ENCODE results near the gene SLC38A2. TPM values are rescaled to one million over a fixed set of nuclear protein-coding genes. Genes with fewer than 3 reads are reported as not detected.

SLC38A2 gene
- total RNA-seq, 2 experiments from 2014 or later = 70.5 to 93.5 TPM

DNA sequence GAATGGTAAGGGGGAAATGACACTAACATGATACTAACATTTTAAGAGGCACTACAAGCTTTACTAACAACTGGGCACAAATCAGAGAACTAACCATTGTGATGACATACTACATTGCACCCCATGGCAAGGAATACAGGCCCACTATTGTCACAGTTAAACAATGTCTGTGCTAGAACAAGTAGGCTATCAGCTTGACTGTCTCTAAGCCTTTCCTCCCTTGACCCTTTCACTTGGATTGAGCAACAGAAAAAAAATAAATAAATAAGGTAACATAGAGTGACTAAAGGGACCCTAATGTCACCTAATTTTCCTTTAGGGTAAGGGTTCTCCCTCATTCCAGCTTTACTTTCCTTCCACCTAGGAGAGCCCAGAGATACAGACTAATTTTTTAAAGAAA lies 4.4 kb downstream of the SLC38A2 start:
- no peak overlapping the region for H3K4me3 ChIP-seq (ENCODE audit: low read depth, low read length, poor library complexity, severe bottlenecking)
- peaks cover 20% of the 10 kb centered on the region for H4K20me1 ChIP-seq (ENCODE audit: insufficient read depth, low read length)
- DNase-seq (ENCODE audit: low spot score) = no peak
- TF ChIP-seq EZH2phosphoT487 (IDR thresholded peaks at IDR 0.05; ENCODE audit: borderline replicate concordance, low read depth, low read length) = no peak
- TF ChIP-seq CTCF (conservative IDR thresholded peaks at IDR 0.05; ENCODE audit: low read length) = no peak
- no peak overlapping the region for H2AFZ ChIP-seq (ENCODE audit: low read length)
- H3K9me2 ChIP-seq (ENCODE audit: insufficient read depth, low read length) = no peaks in the 10 kb centered on the region
- intact Hi-C loops (cut with micrococcal nuclease; ENCODE audit: unreplicated experiment) = no loop called here
- peaks cover 80% of the 10 kb centered on the region for H3K36me3 ChIP-seq (ENCODE audit: insufficient read depth, low read length)
- POLR2A ChIA-PET = interaction anchor here (0.9 to 1.4 kb wide), 2 partner anchors 12 to 14 kb away, joined by 3 to 4 read pairs; no protein-coding TSS in a partner anchor
- H3K27ac ChIP-seq (ENCODE audit: low read depth, low read length, poor library complexity, severe bottlenecking) = no peak overlapping the region
- H3K9me3 ChIP-seq (ENCODE audit: low read length) = no peaks in the 10 kb centered on the region
- BruUV-seq (replicated peaks) = no TSS peak
- H3K4me1 ChIP-seq (ENCODE audit: insufficient read depth, low read length, poor library complexity, severe bottlenecking) = peaks cover 16% of the 10 kb centered on the region
- CTCF ChIA-PET (ENCODE audit: unreplicated experiment) = interaction anchor here (1.2 kb wide), 1 partner anchor 11 kb away, joined by 4 read pairs; no protein-coding TSS in a partner anchor
- H3K4me2 ChIP-seq (ENCODE audit: low read length) = no peak overlapping the region
- H3K79me2 ChIP-seq (ENCODE audit: insufficient read depth, low read depth, low read length) = peaks cover 35% of the 10 kb centered on the region; the same call in 1 of the 2 replicates

DNA sequence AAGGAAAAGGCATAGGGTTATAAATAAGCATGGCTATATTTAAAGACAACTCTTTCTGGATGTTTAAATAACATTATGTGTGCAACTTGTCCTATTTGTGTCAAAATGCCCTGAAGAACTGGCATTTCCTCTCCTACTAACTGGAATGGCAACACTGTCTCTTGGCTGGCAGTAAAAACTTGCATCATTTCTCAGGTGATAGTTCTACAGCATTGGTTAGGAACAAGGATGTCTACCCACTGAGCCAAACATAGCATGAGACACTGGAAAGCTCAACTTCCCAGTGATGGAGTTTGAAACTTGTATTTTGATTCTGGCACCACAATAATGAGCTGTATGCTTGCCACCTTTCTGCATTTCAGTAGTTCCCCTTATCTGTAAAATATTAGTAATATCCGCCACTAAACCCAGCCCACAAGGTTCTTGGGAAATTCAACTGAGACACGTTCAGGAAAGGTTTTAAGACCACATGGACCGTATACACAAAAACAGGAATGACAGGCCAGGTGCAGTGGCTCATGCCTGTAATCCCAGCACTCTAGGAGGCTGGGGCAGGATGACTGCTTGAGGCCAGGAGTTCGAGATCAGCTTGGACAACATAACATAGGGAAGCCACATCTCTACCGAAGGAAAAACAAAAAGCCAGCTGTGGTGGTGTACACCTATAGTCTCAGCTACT lies 5.1 kb downstream of the SLC38A2 start:
- no TSS peak for BruUV-seq (replicated peaks)
- TF ChIP-seq CTCF (conservative IDR thresholded peaks at IDR 0.05; ENCODE audit: low read length) (no peak), EZH2phosphoT487 (IDR thresholded peaks at IDR 0.05; ENCODE audit: borderline replicate concordance, low read depth, low read length) (no peak)
- H3K4me3 ChIP-seq (ENCODE audit: low read depth, low read length, poor library complexity, severe bottlenecking) = no peak overlapping the region
- H3K79me2 ChIP-seq (ENCODE audit: insufficient read depth, low read depth, low read length) = peaks cover 35% of the 10 kb centered on the region; the same call in 1 of the 2 replicates
- intact Hi-C loops (cut with micrococcal nuclease; ENCODE audit: unreplicated experiment) = no loop called here
- H2AFZ ChIP-seq (ENCODE audit: low read length) = no peak overlapping the region
- H3K9me2 ChIP-seq (ENCODE audit: insufficient read depth, low read length) = no peaks in the 10 kb centered on the region
- H3K4me1 ChIP-seq (ENCODE audit: insufficient read depth, low read length, poor library complexity, severe bottlenecking) = peaks cover 12% of the 10 kb centered on the region
- H3K36me3 ChIP-seq (ENCODE audit: insufficient read depth, low read length) = peaks cover 87% of the 10 kb centered on the region
- H4K20me1 ChIP-seq (ENCODE audit: insufficient read depth, low read length) = peaks cover 20% of the 10 kb centered on the region
- H3K27ac ChIP-seq (ENCODE audit: low read depth, low read length, poor library complexity, severe bottlenecking) = no peak overlapping the region
- H3K9me3 ChIP-seq (ENCODE audit: low read length) = no peaks in the 10 kb centered on the region
- POLR2A ChIA-PET = interaction anchor here (0.9 to 1.4 kb wide), 2 partner anchors 11 to 15 kb away, joined by 3 to 4 read pairs; no protein-coding TSS in a partner anchor
- H3K4me2 ChIP-seq (ENCODE audit: low read length) = no peak overlapping the region
- DNase-seq (ENCODE audit: low spot score) = no peak
- CTCF ChIA-PET (ENCODE audit: unreplicated experiment) = interaction anchor here (1.2 kb wide), 1 partner anchor 11 kb away, joined by 4 read pairs; no protein-coding TSS in a partner anchor

DNA sequence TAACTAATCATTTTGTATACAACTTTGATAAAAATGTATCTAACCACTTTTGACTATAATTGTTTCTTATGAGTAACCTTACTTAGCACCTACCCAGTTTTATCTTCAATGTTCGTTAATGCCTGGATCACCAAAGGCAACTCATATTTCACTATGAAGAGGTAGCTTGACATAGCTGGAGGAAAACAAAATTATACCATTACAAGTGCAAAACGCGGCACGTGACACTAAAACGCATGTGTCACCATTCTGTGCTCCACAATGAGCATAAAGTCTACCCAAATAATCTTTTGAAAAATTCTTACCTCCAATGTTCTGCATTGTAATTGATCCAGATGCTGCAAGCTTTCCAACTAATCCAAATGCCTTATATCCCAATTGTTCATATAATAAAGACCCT lies 5.8 kb downstream of the SLC38A2 start:
- Histone ChIP-seq H4K20me1 (ENCODE audit: insufficient read depth, low read length) (peaks cover 20% of the 10 kb centered on the region), H3K9me3 (ENCODE audit: low read length) (no peaks in the 10 kb centered on the region), H3K27ac (ENCODE audit: low read depth, low read length, poor library complexity, severe bottlenecking) (no peak overlapping the region), H3K4me3 (ENCODE audit: low read depth, low read length, poor library complexity, severe bottlenecking) (no peak overlapping the region), H3K36me3 (ENCODE audit: insufficient read depth, low read length) (peaks cover 94% of the 10 kb centered on the region), H2AFZ (ENCODE audit: low read length) (no peak overlapping the region), H3K9me2 (ENCODE audit: insufficient read depth, low read length) (no peaks in the 10 kb centered on the region), H3K4me2 (ENCODE audit: low read length) (no peak overlapping the region), H3K4me1 (ENCODE audit: insufficient read depth, low read length, poor library complexity, severe bottlenecking) (peaks cover 12% of the 10 kb centered on the region), H3K79me2 (ENCODE audit: insufficient read depth, low read depth, low read length) (peaks cover 30% of the 10 kb centered on the region; the same call in 1 of the 2 replicates)
- no peak for DNase-seq (ENCODE audit: low spot score)
- BruUV-seq (replicated peaks) = no TSS peak
- CTCF ChIA-PET (ENCODE audit: unreplicated experiment) = interaction anchor here (1.2 kb wide), 1 partner anchor 10 kb away, joined by 4 read pairs; no protein-coding TSS in a partner anchor
- TF ChIP-seq CTCF (conservative IDR thresholded peaks at IDR 0.05; ENCODE audit: low read length) = no peak
- TF ChIP-seq EZH2phosphoT487 (IDR thresholded peaks at IDR 0.05; ENCODE audit: borderline replicate concordance, low read depth, low read length) = no peak
- intact Hi-C loops (cut with micrococcal nuclease; ENCODE audit: unreplicated experiment) = no loop called here
- POLR2A ChIA-PET = no interaction called here
